Astrocyte (in vitro differentiated cells and primary cell): Measurements from ENCODE around the gene SLC22A14.

Experiments
- EZH2 ChIP-seq: IDR thresholded peaks from 2 replicates; pipeline ENCODE4 v1.6.1; 2012; ENCODE audit warnings: mild to moderate bottlenecking, low read length, inconsistent platforms; ENCODE audit not compliant: insufficient read depth
- TF ChIP-seq, protein P1 (sequence below): IDR thresholded peaks from 2 replicates; pipeline ENCODE4 v1.5.1; 2011; ENCODE audit warnings: low read depth, mild to moderate bottlenecking, inconsistent platforms, low read length, moderate library complexity; ENCODE audit not compliant: insufficient read depth

DNA sequence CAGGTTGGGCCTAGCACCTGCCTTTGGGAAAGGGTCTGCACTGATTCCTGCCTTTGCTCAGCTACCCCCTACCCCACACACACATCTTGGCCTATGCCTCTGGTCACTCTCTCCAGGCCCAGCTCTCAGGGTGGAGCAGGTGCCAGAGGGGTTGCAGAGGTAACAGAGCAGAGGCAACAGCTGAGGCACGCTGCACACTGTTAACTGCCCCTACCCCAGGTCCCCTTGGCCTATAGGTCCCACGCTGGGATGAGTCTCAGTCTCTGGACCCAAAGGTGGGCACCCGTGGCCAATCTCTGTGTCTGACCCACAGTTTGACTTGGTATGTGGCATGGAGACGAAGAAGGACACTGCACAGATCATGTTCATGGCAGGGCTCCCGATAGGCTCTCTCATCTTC is 24.8 kb downstream of the SLC22A14 start:
- TF ChIP-seq, protein P1, sequence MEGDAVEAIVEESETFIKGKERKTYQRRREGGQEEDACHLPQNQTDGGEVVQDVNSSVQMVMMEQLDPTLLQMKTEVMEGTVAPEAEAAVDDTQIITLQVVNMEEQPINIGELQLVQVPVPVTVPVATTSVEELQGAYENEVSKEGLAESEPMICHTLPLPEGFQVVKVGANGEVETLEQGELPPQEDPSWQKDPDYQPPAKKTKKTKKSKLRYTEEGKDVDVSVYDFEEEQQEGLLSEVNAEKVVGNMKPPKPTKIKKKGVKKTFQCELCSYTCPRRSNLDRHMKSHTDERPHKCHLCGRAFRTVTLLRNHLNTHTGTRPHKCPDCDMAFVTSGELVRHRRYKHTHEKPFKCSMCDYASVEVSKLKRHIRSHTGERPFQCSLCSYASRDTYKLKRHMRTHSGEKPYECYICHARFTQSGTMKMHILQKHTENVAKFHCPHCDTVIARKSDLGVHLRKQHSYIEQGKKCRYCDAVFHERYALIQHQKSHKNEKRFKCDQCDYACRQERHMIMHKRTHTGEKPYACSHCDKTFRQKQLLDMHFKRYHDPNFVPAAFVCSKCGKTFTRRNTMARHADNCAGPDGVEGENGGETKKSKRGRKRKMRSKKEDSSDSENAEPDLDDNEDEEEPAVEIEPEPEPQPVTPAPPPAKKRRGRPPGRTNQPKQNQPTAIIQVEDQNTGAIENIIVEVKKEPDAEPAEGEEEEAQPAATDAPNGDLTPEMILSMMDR = no peak
- TF ChIP-seq EZH2 = no peak
